B cell (primary cell): ENCODE data around the gene TMEM223. TPM values are rescaled to one million over a fixed set of nuclear protein-coding genes. Genes with fewer than 3 reads are reported as not detected.

Source experiments
- ATAC-seq: fragments of 200-7000 bp; cut with Tn5 transposase; one replicate; pipeline ENCODE4 v1.10.0; 2021; ENCODE audit warnings: low read depth, mild to moderate bottlenecking, moderate number of reproducible peaks, moderate library complexity
- CTCF ChIA-PET: fragments of 350-600 bp; sonication (Branson Sonifier 250); formaldehyde crosslinking; loops from one replicate; lab custom pipeline; 2021; ENCODE audit warnings: antibody characterized with exemption, inconsistent platforms; lab: Charles Lee
- POLR2A ChIA-PET: fragments of 350-600 bp; sonication (Branson Sonifier 250); formaldehyde crosslinking; loops from one replicate; lab custom pipeline; 2021; ENCODE audit warnings: antibody characterized with exemption; lab: Charles Lee
- DNase-seq: peaks from one replicate; pipeline ENCODE4 v3.0.0; 2013
- H2AFZ ChIP-seq: 2 replicates; pipeline ENCODE4 v1.6.1; 2012; ENCODE audit warnings: mild to moderate bottlenecking, low read depth, low read length; ENCODE audit not compliant: insufficient read depth, poor library complexity, severe bottlenecking
- H3K27ac ChIP-seq, 2 donors: 1 replicate in 1 of 2; 2 replicates in 1 of 2; pipeline ENCODE4 v1.5.1; 2012 to 2013; ENCODE audit warnings: low read length in 2 of 2, mild to moderate bottlenecking in 2 of 2, moderate library complexity in 1 of 2
- H3K27me3 ChIP-seq, 4 experiments: fragments of 200-600 bp in 1 of 4; sonication (generic) in 1 of 4; replicated peaks in 1 of 4; 1 replicate in 2 of 4; 2 replicates in 2 of 4; pipeline versions ENCODE4 v1.6.1 to v1.7.0; 2013 to 2016; ENCODE audit warnings: low read length in 3 of 4, mild to moderate bottlenecking in 2 of 4, mixed read lengths in 1 of 4, moderate library complexity in 1 of 4; ENCODE audit not compliant: insufficient read depth in 4 of 4, control insufficient read depth in 3 of 4; ENCODE audit errors: control extremely low read depth in 1 of 4
- H3K36me3 ChIP-seq, 2 experiments: replicated peaks in 1 of 2; 1 replicate in 1 of 2; 2 replicates in 1 of 2; pipeline versions ENCODE4 v1.6.1 to v1.7.1; 2013; ENCODE audit warnings: low read length in 1 of 2; ENCODE audit not compliant: insufficient read depth in 2 of 2, control insufficient read depth in 1 of 2; ENCODE audit errors: control extremely low read depth in 1 of 2, extremely low read depth in 1 of 2
- H3K4me1 ChIP-seq, 2 donors: fragments of 200-600 bp in 1 of 2; sonication (generic) in 1 of 2; 1 replicate in 1 of 2; 2 replicates in 1 of 2; pipeline versions ENCODE4 v1.5.1 to v1.6.1; 2013 to 2017; ENCODE audit warnings: low read length in 2 of 2; ENCODE audit not compliant: control insufficient read depth in 2 of 2, insufficient read depth in 2 of 2
- H3K4me2 ChIP-seq: replicated peaks from 2 replicates; pipeline ENCODE3; 2012; ENCODE audit warnings: mild to moderate bottlenecking, low read depth, low read length; ENCODE audit not compliant: poor library complexity, severe bottlenecking
- H3K4me3 ChIP-seq, 5 experiments: fragments of 200-600 bp in 1 of 5; sonication (generic) in 1 of 5; 1 replicate in 3 of 5; 2 replicates in 2 of 5; pipeline versions ENCODE4 v1.5.1 to v1.7.0; 2011 to 2016; ENCODE audit warnings: low read length in 4 of 5, mild to moderate bottlenecking in 4 of 5, low read depth in 2 of 5, control low read depth in 1 of 5, moderate library complexity in 1 of 5; ENCODE audit not compliant: insufficient read depth in 1 of 5; ENCODE audit errors: control extremely low read depth in 1 of 5, extremely low read depth in 1 of 5
- H3K79me2 ChIP-seq: fragments of 200-600 bp; sonication (generic); one replicate; pipeline ENCODE4 v1.6.0; 2016; ENCODE audit warnings: low read length; ENCODE audit not compliant: control insufficient read depth, insufficient read depth
- H3K9ac ChIP-seq: fragments of 200-600 bp; sonication (generic); 2 replicates; pipeline ENCODE4 v1.6.1; 2017; ENCODE audit warnings: mild to moderate bottlenecking, low read length, moderate library complexity
- H3K9me3 ChIP-seq, 3 donors: one replicate each; pipeline versions ENCODE4 v1.6.1 to v1.7.1; 2013; ENCODE audit warnings: low read length in 2 of 3; ENCODE audit not compliant: control insufficient read depth in 2 of 3, insufficient read depth in 1 of 3; ENCODE audit errors: control extremely low read depth in 1 of 3
- H4K20me1 ChIP-seq: 2 replicates; pipeline ENCODE4 v1.6.0; 2012; ENCODE audit warnings: mild to moderate bottlenecking, low read length; ENCODE audit not compliant: insufficient read depth, control insufficient read depth, poor library complexity, severe bottlenecking
- H3K27ac Mint-ChIP-seq: one replicate; pipeline ENCODE4 v1.8.0; 2021; ENCODE audit warnings: mixed read lengths
- H3K27me3 Mint-ChIP-seq: one replicate; pipeline ENCODE4 v1.8.0; 2021; ENCODE audit warnings: mixed read lengths
- H3K4me1 Mint-ChIP-seq: one replicate; pipeline ENCODE4 v1.8.0; 2021; ENCODE audit warnings: mixed read lengths
- H3K4me3 Mint-ChIP-seq: one replicate; pipeline ENCODE4 v1.8.0; 2021; ENCODE audit warnings: mixed read lengths
- H3K9me3 Mint-ChIP-seq: one replicate; pipeline ENCODE4 v1.8.0; 2022; ENCODE audit warnings: mixed read lengths; ENCODE audit not compliant: insufficient read depth
- CTCF ChIP-seq: fragments of 200-600 bp; IDR thresholded peaks from one replicate; pipeline ENCODE4 v1.8.0; 2022; ENCODE audit warnings: antibody characterized with exemption, mild to moderate bottlenecking
- EZH2 ChIP-seq: IDR thresholded peaks from 2 replicates; pipeline ENCODE4 v1.6.1; 2012; ENCODE audit warnings: borderline replicate concordance, low read depth, mild to moderate bottlenecking, moderate library complexity, low read length; ENCODE audit not compliant: insufficient read depth, poor library complexity, severe bottlenecking
- WGBS: methylation state at CpG from one replicate; pipeline ENCODE4 v1.1.5; 2013; ENCODE audit warnings: missing lambda C conversion rate; ENCODE audit not compliant: insufficient coverage; 5-methylcytosine and 5-hydroxymethylcytosine counted together
- intact Hi-C: fragments of 100-400 bp; cut with micrococcal nuclease; formaldehyde crosslinking; loops from one replicate; pipeline ENCODE4 v1.10.0; 2022
- polyA plus RNA-seq: library from polyadenylated mRNA; depleted of rRNA; stranded (reverse); fragments of >200 nt; gene quantifications from 2 replicates; pipeline ENCODE4 v1.2.3, GENCODE V29; 2012
- total RNA-seq, 2 donors: library from RNA; stranded (reverse); fragments of 120-200 nt in 1 of 2; gene quantifications; 1 replicate in 1 of 2; 2 replicates in 1 of 2; pipeline versions ENCODE4 v1.2.3 to v1.2.4, GENCODE V29; 2013 to 2022

TMEM223 gene
- total and polyA plus RNA-seq, 2 donors (not counting 1 experiment from before 2014, with no cell fraction given) = 12.0 to 15.6 TPM

- no peak overlapping the region for H3K4me2 ChIP-seq
- intact Hi-C loops = no loop called here
- WGBS = 98% methylated on average over 7 of the region's 8 CpGs
- H3K4me1 ChIP-seq = peaks cover 17 to 20% of the 10 kb centered on the region in 2 donors
- H2AFZ ChIP-seq = no peak overlapping the region
- H3K36me3 ChIP-seq = peaks cover 3 to 77% of the 10 kb centered on the region in 2 experiments
- DNase-seq = no peak
- TF ChIP-seq CTCF (no peak), EZH2 (no peak)
- H3K9me3 ChIP-seq = no peaks in the 10 kb centered on the region
- H3K27me3 Mint-ChIP-seq = no peaks in the 10 kb centered on the region
- peaks cover 28% of the 10 kb centered on the region for H3K4me1 Mint-ChIP-seq
- H3K9me3 Mint-ChIP-seq = no peaks in the 10 kb centered on the region
- CTCF ChIA-PET = interaction anchor here (0.5 to 1.8 kb wide), 5 partner anchors 8 to 14 kb away, joined by 3 to 8 read pairs (median 3); no protein-coding TSS in a partner anchor
- ATAC-seq = no peak
- POLR2A ChIA-PET = interaction anchor here (1.0 to 1.3 kb wide), 2 partner anchors 46 to 88 kb away, joined by 3 to 7 read pairs; no protein-coding TSS in a partner anchor
- H3K27ac ChIP-seq = no peak overlapping the region
- peaks cover 48% of the 10 kb centered on the region for H3K79me2 ChIP-seq
- H4K20me1 ChIP-seq = peaks cover 6% of the 10 kb centered on the region
- no peak overlapping the region for H3K4me3 ChIP-seq
- no peak overlapping the region for H3K4me3 Mint-ChIP-seq
- H3K27me3 ChIP-seq = no peaks in the 10 kb centered on the region
- H3K27ac Mint-ChIP-seq = peak overlapping the region; percentile 27
- H3K9ac ChIP-seq = no peak overlapping the region
Measured at GRCh38 chr11:62794201-62794775, 2.5 kb upstream of the TMEM223 start.

- intact Hi-C loops = loop anchor here (1.0 kb wide), 4 partner anchors 13 to 70 kb away; partner anchors contain the start of genes NXF1, POLR2G and TAF6L
- Histone ChIP-seq H3K4me2 (peak overlapping the region; percentile 97), H2AFZ (peak overlapping the region; percentile 77), H3K27me3 (no peaks in the 10 kb centered on the region), H3K36me3 (peaks cover 0 to 63% of the 10 kb centered on the region in 2 experiments), H3K79me2 (peaks cover 56% of the 10 kb centered on the region), H3K27ac (peak overlapping the region; percentile 65 to 83), H4K20me1 (peaks cover 15% of the 10 kb centered on the region), H3K4me3 (peak overlapping the region in 4 of 5 experiments; percentile 59 to 94 (median 88)), H3K4me1 (peaks cover 25 to 34% of the 10 kb centered on the region in 2 donors), H3K9me3 (no peaks in the 10 kb centered on the region), H3K9ac (peak overlapping the region; percentile 89)
- ChIA-PET CTCF (interaction anchor here (0.6 kb wide), 1 partner anchor 911 kb away, joined by 3 read pairs; no protein-coding TSS in a partner anchor), POLR2A (interaction anchor here (0.9 to 2.7 kb wide), 3 partner anchors 12 to 146 kb away, joined by 3 to 19 read pairs (median 4); partner anchors contain the start of genes GANAB and WDR74)
- H3K4me1 Mint-ChIP-seq = peaks cover 44% of the 10 kb centered on the region
- no peaks in the 10 kb centered on the region for H3K9me3 Mint-ChIP-seq
- 14% methylated on average over 6 of the region's 11 CpGs for whole genome bisulfite sequencing
- ATAC-seq (no peak), DNase-seq (no peak)
- peak overlapping the region; percentile 91 for H3K27ac Mint-ChIP-seq
- H3K27me3 Mint-ChIP-seq = no peaks in the 10 kb centered on the region
- peak overlapping the region; percentile 91 for H3K4me3 Mint-ChIP-seq
- no peak for TF ChIP-seq EZH2
- TF ChIP-seq CTCF = no peak
Measured at GRCh38 chr11:62792202-62792575, 383 bp upstream of the TMEM223 start.
